GM10266 (cell line): ENCODE measurements around the gene KIF13A.
"Not testable (repeated sequence)": the region's sequence is repeated elsewhere in the genome, so short reads cannot be mapped to it uniquely, and the experiment has no call there.

ENCODE experiments used
- DNase-seq: peaks from one replicate; pipeline ENCODE4 v3.0.0; 2012; ENCODE audit errors: extremely low spot score
- TF ChIP-seq, protein P1 (sequence below): IDR thresholded peaks from 2 replicates; pipeline ENCODE4 v1.5.1; 2012; ENCODE audit warnings: mild to moderate bottlenecking, low read depth; ENCODE audit not compliant: control insufficient read depth, insufficient read depth; ENCODE audit errors: missing control alignments

The KIF13A gene

DNA sequence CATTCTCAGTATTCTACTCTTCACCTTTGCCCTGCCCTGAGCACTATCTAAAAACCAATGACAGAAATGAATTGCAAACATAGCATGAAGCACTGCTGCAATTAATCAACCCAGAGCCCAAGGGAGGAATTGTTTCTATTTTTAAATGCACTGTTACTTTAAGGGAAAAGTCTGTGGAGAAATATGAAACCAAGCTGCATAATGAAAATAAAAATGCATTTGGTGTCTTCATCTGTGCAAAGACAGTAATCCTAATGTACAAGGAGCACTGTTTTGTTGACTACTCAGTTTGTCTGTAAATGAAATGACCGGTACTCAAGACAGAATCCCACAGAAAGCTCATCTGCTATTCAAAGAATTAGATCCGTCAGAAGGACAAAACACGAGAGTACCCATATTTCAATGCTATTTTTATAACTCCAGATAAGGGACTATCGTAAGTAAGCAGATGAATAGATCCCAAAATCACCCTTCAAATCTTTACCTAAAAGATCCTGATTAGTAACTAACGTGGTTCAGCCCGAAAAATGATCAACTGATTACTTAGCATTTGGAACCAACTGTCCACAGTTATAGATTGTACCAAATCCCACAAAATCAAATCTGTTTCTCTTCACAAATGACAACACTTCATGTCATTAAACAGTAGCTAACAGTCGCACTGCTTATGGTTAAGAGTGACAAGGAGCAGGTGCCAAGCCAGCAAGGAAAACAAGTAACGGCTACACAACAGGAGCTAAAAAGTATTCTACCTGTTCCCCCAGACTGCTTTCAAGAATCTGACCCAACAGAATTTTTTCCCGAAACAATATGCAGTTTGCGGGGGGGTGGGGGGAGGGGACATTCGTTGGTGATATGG is 2.4 kb downstream of the KIF13A start:
- TF ChIP-seq, protein P1, sequence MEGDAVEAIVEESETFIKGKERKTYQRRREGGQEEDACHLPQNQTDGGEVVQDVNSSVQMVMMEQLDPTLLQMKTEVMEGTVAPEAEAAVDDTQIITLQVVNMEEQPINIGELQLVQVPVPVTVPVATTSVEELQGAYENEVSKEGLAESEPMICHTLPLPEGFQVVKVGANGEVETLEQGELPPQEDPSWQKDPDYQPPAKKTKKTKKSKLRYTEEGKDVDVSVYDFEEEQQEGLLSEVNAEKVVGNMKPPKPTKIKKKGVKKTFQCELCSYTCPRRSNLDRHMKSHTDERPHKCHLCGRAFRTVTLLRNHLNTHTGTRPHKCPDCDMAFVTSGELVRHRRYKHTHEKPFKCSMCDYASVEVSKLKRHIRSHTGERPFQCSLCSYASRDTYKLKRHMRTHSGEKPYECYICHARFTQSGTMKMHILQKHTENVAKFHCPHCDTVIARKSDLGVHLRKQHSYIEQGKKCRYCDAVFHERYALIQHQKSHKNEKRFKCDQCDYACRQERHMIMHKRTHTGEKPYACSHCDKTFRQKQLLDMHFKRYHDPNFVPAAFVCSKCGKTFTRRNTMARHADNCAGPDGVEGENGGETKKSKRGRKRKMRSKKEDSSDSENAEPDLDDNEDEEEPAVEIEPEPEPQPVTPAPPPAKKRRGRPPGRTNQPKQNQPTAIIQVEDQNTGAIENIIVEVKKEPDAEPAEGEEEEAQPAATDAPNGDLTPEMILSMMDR = no peak
- DNase-seq = no peak

DNA sequence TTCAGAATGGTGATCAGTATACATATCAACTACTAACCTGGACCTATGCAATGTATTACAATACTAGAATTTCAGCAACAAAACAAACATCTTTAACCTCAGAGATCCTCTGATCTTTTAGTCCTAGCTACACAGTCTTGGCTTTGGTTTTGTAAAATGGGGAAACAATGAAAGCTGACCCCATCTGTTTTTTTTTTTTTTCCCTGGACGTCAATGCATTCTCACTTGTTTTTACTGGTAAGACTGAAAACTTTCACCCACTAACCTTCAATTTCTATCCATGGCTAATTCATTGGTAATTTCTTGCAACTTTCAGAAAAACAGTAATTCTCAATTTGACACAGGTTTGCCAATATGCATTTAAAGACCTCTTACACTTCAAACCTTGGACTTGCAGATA is 3.0 kb downstream of the KIF13A start:
- no peak for DNase-seq
- TF ChIP-seq, protein P1 = no peak

DNA sequence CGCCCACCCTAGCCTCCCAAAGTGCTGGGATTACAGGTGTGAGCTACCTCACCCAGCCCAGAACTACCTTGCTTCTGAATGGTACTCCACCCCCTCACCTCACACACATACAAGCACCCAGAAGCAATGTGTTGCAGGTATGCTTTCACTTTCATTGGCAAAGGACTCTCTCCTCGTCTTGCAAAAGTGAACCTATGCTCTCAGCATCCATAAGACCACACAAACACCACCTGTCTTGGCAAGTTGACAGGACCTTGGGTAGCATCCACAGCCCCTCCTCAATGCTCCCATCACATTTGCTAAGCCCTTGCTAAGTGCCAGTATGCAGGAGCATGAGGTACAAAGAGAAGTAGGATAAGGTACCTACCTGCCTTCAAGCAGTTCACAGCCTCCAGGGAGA is 3.7 kb downstream of the KIF13A start:
- no peak for DNase-seq
- TF ChIP-seq, protein P1 = no peak

DNA sequence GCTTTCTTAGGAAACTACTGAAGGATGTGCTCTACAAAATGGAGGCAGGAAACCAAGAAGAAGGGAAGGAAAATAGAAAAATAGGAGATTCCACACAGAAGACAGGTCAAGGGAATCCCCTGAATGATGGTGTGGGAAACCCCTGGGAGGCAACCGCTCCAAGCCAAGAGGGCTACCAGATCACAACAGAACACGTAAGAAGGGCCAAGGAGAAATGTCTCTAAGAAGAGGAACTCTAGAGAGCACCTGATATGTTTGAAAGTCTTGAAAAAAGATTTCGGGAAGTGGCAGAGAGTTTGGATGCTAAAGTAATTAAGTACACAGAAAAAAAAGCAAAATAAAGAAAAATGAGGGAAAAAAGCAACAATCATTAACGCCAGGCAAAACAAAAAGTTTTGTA is 7.1 kb downstream of the KIF13A start:
- DNase-seq = no peak
- TF ChIP-seq, protein P1 = no peak

DNA sequence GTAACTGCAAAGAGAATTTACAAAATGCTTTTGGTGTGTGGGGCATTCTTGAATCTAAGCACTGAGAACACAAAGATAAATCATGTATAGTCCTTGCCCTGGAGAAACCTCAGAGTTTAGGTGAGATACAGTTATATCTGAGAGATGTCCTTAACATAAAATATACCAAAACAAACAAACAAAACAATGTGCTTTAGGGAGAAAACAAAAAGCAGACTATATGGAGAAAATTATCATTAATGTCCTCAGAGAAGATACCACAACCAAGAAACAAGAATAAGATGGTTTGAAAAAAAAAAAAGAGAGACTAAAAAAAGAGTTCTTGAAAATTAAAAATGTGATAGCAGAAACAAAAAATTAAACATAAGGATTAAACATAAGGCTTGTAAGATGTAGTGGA is 8.0 kb downstream of the KIF13A start:
- DNase-seq = no peak
- TF ChIP-seq, protein P1 = no peak

DNA sequence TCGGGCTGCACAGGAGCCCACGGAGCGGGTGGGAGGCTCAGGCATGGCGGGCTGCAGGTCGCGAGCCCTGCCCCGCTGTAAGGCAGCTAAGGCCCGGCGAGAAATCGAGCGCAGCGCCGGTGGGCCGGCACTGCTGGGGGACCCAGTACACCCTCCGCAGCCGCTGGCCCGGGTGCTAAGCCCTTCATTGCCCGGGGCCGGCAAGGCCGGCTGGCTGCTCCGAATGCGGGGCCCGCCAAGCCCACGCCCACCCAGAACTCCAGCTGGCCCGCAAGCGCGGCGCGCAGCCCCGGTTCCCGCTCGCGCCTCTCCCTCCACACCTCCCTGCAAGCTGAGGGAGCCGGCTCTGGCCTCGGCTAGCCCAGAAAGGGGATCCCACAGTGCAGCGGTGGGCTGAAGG is 11.2 kb downstream of the KIF13A start:
- DNase-seq = not testable (repeated sequence)

DNA sequence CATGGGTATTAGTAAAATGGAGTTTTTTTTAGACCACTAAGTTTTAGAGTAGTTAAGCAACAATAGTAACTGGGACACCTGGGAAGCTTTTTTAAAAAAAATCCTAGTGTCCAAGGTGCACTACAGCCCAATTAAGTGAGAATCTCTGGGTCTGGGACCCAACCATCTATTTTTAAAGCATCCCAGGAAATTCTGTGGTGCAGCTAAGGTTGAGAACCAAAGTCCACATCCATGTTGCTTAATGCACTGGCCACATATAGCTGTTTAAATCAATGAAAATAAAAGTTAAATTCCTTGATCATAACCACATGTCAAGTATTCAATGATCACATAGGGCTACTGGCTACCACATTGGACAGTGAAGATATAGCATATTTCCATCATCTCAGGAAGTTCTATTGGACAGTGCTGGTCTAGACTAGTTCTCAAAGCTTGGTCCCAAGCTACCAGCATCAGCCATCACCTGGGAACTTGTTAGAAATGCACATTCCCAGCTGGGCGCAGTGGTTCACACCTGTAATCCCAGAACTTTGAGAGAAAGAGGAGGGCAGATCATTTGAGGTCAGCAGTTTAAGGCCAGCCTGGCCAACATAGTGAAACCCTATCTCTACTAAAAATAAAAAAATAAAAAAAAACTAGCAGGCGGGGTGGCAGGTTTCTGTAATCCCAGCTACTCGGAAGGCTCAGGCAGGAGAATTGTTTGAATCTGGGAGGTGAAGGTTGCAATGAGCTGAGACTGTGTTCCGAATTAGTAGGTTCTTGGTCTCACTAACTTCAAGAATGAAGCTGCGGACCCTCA is 12.7 kb downstream of the KIF13A start:
- TF ChIP-seq, protein P1 = no peak
- DNase-seq = no peak
